ENCODE data around the gene RSPH6A.

DNA sequence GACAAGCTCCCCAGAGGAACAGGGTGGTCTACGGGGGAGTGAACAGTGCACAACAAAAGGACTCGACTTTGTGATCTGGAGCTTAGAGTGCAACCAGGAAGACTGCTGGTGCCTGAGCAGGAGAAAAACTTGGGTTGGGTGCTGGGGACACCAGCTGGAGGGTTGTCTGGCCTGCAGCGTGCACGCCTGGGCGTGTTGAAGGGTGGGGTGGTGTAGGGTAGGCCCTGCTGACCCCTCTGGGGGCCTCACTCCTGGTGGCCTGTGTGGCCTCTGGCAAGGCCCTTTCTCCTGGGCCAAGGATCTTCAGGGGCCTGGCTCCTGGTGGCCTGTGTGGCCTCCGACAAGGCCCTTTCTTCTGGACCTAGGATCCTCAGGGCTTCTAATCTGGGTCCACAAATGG, 4.7 kb upstream of the RSPH6A start:
- TF ChIP-seq, protein P1, sequence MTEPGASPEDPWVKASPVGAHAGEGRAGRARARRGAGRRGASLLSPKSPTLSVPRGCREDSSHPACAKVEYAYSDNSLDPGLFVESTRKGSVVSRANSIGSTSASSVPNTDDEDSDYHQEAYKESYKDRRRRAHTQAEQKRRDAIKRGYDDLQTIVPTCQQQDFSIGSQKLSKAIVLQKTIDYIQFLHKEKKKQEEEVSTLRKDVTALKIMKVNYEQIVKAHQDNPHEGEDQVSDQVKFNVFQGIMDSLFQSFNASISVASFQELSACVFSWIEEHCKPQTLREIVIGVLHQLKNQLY (CRISPR knock-in tag; IDR thresholded peaks at IDR 0.05): no peak
- no peak for TF ChIP-seq ZNF416 (CRISPR knock-in tag; IDR thresholded peaks at IDR 0.05)
- TF ChIP-seq, protein P2, sequence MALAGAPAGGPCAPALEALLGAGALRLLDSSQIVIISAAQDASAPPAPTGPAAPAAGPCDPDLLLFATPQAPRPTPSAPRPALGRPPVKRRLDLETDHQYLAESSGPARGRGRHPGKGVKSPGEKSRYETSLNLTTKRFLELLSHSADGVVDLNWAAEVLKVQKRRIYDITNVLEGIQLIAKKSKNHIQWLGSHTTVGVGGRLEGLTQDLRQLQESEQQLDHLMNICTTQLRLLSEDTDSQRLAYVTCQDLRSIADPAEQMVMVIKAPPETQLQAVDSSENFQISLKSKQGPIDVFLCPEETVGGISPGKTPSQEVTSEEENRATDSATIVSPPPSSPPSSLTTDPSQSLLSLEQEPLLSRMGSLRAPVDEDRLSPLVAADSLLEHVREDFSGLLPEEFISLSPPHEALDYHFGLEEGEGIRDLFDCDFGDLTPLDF (CRISPR knock-in tag; IDR thresholded peaks at IDR 0.05): no peak
- TF ChIP-seq NFATC4 (CRISPR knock-in tag; IDR thresholded peaks at IDR 0.05): no peak
- TF ChIP-seq ELF4 (CRISPR knock-in tag; IDR thresholded peaks at IDR 0.05; ENCODE audit: low read depth): no peak

All from WTC11 (cell line).